Cerebellar cortex (tissue), 1 donor: Measurements from ENCODE around the gene RAD51B.
"Not testable (repeated sequence)": the region's sequence is repeated elsewhere in the genome, so short reads cannot be mapped to it uniquely, and the experiment has no call there.

Source experiments
- DNase-seq: peaks from one replicate; pipeline ENCODE4 v3.0.0-alpha.2; 2015; ENCODE audit warnings: low spot score

The RAD51B gene

DNA sequence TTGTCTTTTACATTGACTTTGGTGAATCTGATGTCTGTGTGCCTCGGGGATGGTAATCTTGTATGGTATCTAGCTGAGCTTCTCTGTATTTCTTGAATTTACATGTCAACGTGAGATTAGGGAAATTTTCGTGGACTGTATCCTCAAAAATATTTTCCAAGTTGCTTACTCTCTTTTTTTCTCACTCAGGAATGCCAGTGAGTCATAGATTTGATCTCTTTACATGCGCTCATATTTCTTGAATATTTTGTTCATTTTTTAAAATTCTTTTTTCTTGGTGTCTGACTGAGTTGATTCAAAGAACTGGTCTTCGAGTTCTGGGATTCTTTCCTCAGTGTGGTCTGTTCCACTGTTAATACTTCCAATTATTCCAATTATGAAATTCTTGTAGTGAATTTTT lies 207.7 kb downstream of the RAD51B start:
- no peak for DNase-seq

DNA sequence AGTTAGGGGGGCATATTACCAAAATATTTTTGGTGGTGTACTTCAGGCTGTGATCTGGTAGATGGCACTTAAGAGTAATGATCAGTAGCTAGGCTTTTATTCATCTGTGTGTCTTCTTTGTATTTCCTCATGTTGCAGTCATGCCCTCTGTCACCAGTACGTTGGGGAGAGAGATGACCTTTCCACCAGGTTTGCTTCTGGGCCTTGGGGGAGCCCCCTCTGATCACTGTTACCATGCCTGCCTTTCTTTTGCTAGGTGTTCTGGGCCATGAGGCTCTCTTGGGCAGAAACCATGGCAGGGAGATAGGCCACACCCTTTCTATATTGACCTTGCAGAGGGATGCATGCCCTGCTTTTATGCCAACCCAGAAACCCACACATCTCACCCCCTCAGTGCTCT lies 208.5 kb downstream of the RAD51B start:
- no peak for DNase-seq

DNA sequence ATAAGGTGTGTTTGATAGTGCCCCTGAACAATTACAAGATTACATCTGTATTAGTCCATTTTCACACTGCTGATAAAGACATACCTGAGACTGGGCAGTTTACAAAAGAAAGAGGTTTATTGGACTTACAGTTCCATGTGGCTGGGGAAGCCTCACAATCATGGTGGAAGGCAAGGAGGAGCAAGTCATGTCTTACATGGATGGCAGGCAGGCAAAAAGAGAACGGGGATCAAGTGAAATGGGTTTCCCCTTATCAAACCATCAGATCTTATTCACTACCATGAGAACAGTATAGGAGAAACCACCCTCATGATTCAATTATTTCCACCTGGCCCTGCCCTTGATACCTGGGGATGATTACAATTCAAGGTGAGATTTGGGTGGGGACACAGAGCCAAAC lies 211.4 kb downstream of the RAD51B start:
- not testable (repeated sequence) for DNase-seq

- no peak for DNase-seq
Observed at GRCh38 chr14:68032154-68032553, 212.6 kb downstream of the RAD51B start.

GRCh38 chr14:68033336-68033932 lies 213.9 kb downstream of the RAD51B start:
- no peak for DNase-seq

DNA sequence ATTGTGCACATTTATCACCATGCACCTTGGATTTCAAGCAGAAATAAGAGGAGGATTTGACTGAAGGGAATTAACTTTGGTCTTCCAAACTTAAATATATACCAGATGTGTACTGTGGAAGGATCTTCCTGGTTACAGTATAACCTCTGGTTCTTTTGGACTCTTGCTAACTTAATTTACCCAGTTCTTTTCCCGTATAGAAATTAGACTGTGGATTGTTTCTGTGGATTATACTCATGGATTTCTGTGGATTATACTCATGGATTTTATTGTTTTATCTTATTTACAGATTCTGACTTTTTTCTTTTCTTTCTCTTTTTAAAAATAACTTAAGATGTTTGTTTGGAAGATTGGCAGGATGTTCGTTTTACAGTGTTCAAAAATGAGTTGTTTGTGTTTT lies 215.3 kb downstream of the RAD51B start:
- DNase-seq = no peak

DNA sequence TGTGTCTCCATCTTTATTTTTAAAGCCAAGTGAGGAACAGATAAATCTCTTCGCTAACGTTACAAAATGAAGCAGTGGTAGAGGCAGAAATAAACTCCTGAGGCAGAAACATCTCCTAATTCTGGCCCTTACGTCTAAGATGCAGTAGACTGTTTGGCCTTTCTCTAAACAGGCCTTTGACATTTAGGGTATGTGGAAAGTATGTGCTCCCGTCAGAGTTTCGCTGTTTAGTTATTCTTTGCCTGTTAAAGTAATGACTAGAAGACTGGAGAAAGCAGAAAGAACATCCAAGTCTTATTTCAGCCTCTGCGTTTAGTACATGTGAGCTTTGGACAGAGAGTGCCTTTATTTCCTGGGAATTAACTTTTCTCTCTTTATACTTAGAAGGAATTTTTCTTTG lies 216.6 kb downstream of the RAD51B start:
- DNase-seq = peak; percentile 22

GRCh38 chr14:68039593-68039992 lies 220.0 kb downstream of the RAD51B start:
- DNase-seq = no peak

DNA sequence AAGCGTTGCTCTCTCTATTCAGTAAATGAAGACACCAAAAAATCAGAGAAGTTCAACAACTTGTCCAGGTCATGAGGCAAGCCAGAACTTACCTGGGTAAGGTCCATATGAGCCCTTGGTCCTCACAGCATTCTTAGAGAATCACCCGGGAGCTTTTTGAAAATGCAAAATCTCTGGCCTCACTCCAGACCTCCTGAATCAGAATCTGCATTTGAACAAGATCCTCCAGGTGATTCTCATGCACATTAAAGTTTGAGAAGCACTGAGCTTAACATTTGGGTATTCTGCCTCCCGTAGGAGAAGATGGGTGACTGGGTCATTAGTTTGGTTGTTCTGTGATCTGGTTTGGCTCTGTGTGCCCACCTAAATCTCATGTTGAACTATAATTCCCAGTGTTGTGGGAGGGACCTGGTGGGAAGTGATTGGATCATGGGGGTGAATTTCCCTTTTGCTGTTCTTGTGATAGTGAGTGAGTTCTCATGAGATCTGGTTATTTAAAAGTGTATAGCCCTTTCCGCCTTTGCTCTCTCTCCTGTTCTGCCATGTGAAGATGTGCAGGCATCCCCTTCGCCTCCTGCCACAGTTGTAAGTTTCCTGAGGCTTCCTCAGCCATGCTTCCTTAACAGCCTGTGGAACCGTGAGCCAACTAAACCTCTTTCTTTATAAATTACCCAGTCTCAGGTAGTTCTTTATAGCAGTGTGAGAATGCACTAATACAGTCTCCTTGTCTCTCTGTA lies 221.2 kb downstream of the RAD51B start:
- no peak for DNase-seq

DNA sequence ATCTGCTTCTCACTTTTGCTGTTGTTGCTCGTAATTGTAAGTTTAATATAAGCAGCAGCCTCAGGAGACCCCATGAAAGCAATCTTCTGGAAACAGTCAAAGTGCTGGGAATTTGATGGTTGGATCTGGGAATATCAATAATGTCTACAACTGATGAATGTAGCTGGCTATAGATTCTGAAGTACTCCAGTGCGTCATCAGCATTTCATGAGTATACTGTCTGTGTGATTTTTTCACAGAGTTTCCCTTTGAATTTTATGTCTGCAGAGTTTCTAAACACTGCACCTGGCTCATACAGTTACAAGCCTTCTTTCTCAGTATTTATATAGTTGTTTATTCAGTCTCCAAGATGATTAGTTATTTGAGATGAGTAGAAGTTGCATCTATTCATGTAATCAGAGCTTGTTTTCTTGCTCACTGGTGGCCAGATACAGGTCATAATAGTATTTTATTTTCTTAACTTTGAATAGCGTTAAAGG lies 222.3 kb downstream of the RAD51B start:
- no peak for DNase-seq

GRCh38 chr14:68042586-68043210 lies 223.1 kb downstream of the RAD51B start:
- peak; percentile 42 for DNase-seq

DNA sequence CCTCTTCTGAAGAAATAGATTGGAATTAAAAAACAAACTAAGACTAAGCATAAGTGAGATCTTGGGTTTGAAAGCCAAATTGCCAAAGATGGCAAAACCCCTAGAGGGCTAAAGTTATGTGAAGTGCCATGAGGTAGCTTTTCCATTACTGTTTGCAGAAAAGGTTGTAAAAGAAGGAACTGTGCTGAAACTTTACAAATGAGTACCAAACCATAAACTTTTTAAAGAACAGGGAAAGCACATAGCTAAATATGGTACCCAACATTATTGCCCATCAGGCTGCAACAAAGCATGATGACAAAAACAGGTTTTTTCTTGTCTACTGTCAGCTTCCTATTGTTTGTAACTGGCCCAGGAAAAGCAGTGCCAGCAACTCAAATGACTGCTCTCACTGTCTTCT lies 224.2 kb downstream of the RAD51B start:
- no peak for DNase-seq

DNA sequence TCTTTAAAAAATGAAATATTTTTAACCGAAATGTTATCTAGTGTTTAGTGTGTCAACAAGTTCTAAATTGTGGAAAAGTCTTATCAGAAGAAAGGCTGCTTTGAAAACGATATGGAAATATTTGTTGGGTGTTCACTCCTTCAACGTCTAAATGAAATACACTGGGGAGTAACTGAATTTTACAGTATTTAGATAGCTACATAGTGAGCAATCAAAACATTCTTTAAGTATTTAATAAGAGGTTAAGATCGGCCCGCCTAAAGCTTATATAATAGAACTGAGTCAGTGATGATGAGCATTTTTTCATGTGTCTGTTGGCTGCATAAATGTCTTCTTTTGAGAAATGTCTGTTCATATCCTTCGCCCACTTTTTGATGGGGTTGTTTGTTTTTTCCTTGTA lies 228.3 kb downstream of the RAD51B start:
- DNase-seq = no peak

- not testable (repeated sequence) for DNase-seq
Observed at GRCh38 chr14:68048815-68049214, 229.2 kb downstream of the RAD51B start.

DNA sequence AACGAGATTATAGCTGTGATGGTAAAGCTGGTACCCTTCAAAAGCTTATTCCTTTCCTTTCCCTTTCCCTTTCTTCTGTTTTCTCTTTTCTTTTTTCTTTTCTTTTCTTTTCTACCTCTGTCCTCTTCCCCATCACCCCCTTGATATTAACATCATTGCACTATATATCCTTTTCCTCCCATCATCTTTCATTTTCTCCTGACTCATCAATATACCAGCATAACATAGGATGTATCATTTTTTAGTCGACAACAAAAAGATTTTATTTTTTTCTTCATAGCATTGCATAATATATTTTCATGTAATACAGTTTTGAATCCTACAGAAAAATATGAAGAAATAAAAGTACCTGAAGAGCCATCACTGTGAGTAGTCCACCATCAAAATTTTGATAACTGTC lies 230.6 kb downstream of the RAD51B start:
- no peak for DNase-seq

- no peak for DNase-seq
Observed at GRCh38 chr14:68051146-68051545, 231.6 kb downstream of the RAD51B start.

- DNase-seq = no peak
Observed at GRCh38 chr14:68060198-68060597, 240.6 kb downstream of the RAD51B start.

DNA sequence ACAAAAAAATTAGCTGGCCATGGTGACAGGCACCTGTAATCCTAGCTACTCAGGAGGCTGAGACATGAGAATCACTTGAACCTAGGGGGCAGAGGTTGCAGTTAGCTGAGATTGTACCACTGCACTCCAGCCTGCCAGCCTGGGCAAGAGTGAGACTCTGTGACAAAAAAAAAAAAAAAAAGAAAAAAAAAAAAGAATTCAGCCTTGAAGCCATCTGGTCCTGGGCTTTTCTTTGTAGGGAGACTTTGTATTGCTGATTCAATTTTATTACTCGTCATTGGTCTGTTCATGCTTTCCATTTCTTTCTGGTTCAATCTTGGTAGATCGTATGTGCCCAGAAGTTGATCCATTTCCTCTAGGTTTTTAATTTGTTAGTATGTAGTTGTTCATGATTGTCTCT lies 243.1 kb downstream of the RAD51B start:
- DNase-seq = no peak

DNA sequence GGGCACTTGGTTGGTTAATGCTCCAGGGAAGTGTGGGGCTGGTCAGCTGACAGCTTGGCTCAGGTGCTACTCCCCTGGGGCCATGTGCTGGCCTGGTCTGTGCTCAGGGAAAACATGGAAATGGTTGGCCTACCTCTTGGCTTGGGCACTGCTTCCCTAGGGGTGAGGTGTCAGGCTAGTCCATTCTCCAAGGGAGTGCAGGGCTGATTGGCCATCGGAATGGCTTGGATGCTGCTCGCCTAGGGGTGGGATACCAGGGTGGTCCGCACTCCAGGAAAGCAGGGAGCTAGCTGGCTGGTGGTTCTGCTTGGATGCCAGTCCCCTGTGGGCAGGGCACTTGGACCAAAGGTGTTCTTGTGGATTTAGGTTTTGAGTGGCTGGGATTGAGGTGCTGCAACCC lies 245.7 kb downstream of the RAD51B start:
- DNase-seq = no peak

- no peak for DNase-seq
Observed at GRCh38 chr14:68074765-68075381, 255.3 kb downstream of the RAD51B start.

DNA sequence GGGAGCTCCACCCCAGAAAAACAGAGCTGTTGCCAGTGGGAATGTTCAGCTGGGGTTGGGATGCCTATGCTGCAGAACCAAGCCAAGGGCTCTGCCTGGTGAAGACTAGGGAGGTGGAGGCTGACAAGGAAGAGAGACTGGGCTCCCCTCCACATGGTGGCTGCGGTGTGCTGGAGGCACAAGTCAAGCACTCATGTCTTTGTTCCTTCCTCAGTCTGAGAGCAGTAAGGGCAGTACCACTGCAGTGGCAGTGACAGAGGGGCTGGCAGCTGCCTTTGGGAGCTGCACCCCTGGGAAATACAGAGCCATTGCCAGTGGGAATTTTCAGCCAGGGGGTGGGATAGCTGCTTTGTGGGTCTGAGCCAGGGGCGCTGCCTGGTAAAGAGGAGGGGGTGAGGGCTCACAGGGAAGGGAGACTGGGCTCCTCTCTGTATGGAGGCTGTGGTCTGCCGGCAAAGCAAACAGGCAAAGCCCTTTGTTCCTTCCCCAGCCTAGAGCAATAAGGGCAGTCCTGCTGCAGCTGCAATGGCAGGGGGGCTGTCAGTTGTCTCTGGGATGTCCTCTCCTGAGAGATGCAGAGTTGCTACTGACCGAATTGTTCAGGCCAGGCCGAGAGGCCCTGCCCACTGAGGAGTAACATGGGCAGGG lies 255.9 kb downstream of the RAD51B start:
- no peak for DNase-seq

DNA sequence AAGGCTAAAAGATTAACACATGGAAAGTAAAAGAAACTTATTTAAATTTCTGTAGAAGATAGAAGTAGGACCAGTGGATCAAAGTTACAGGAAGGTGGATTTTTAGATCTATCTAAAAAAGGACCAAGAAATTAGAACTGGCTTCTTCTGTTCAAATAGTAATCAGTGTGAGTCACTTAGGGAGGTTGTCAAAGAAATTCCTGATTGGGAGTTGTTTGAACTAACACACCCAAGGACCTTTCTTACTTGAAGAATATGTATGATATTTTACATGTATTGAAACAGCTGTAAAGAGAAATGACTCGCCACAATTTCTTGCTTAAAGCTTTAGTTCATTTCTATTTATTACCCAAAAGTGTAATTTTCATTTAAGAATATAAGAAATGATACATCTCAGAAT lies 256.9 kb downstream of the RAD51B start:
- DNase-seq = no peak
